NCI-H2227 (cell line): Measurements from ENCODE around the gene MIEN1.
A peak's percentile ranks its signal among the peaks of the same experiment; 100 is the strongest.
"Not testable (repeated sequence)": the region's sequence is repeated elsewhere in the genome, so short reads cannot be mapped to it uniquely, and the experiment has no call there.

Experiments
- DNase-seq: peaks from one replicate; lab custom pipeline; 2025; ENCODE audit not compliant: unreplicated experiment; lab: John Stamatoyannopoulos, UW

MIEN1 gene, protein sequence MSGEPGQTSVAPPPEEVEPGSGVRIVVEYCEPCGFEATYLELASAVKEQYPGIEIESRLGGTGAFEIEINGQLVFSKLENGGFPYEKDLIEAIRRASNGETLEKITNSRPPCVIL

GRCh38 chr17:39730095-39730921, at the start of gene MIEN1:
MIEN1 (minus strand) TSS chr17:39730532; CDS start chr17:39730495, 37 bp downstream.
- DNase-seq = peak; percentile 93

GRCh38 chr17:39777534-39778365, 47.4 kb upstream of the MIEN1 start:
- DNase-seq = no peak

DNA sequence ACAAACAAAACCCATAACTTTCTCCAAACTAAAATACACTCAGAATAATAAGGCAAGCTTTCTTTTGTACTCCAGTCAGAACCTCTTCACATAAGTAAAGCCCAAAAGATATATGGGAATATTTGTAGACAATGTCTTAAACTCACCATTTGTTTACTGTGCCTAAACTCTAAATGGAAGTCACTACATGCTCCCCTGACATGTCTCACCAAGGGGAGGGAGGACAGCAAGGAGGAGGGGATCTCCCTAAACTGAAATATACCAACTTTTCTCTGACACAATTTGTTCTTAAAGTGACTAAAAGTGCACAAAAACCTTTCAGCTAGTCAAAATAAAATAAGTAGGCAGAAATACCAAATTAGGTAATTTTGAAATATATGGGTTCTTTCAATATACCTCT, 45.9 kb upstream of the MIEN1 start:
- DNase-seq = no peak

DNA sequence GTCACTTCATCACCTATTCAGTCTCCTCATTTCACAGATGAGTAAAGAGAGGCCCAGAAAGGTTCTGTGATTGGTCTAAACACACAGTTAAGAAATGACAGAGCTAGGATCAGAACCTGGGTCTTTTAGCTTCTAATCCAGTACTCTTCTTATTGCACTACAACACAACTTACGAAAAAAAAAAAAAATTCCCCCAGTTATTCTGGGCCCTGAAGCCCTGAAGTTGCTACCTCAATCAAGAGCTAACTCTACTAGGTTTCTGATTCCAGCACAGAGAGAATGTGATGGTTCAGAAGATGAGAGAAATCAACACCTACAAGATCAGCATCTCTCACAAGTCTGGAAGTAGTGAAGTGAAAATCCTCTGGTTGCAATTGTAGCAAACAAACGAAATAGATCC, 44.7 kb upstream of the MIEN1 start:
- no peak for DNase-seq

- no peak for DNase-seq
Observed at GRCh38 chr17:39774047-39774446, 43.7 kb upstream of the MIEN1 start.

DNA sequence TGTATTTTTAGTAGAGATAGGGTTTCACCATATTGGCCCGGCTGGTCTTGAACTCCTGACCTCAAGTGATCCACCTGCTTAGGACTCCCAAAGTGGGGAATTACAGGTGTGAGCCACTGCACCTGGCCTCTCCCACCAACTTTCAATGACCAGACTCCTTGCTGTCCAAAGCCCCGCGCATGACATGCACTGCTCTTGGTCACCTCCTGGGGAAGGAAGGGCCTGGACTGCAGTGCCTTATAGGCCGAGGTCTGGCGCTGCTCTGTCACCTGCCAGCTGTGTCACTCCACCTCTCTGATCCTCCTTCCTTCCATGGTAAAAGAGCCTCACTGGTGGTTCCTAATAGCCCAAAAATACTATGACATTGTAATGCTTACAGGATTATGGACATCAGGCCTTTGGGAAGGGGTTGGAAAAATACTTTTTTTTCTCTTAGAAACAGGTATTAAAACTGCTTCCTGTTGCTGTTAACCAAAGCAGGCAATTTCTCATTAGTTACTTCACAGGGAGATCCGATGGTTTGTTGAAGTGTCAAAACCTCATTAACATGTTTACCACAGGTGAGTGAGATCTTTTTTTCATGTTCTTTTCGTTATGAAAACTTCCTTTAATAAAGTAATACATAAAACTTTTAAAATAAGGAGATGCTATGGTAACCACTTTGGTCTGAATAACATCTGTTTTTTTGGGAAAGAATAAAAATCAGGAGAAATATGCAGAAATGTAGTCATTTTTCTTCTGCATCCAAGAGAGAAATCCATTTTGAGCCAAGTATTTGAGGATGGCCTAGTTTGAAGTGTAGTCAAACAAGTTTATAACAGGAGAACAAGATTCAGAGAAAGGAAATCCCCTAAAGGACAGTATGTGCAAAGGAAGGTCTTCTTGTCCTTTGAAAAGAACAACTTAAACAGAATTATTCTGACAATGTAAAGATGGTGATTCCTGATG, 42.9 kb upstream of the MIEN1 start:
- no peak for DNase-seq

DNA sequence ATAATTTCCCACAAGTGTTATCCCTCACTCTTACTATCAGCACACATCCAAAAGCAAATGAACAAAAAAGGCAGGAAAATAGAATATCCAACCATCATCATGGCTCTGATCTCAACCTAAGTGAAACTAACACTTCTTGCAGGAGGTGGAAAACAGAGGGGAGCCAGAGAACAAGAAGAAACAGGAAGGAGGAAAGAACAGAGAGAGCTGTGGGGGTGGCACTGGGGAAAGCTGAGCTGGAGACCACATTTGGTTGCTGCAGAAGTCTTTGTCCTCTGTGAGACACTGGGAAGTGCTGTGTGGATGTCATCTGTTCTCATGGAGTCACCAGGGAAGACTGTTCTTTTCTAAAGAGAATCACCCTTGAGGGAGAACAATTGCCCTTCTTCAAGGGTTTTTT, 42.1 kb upstream of the MIEN1 start:
- no peak for DNase-seq

DNA sequence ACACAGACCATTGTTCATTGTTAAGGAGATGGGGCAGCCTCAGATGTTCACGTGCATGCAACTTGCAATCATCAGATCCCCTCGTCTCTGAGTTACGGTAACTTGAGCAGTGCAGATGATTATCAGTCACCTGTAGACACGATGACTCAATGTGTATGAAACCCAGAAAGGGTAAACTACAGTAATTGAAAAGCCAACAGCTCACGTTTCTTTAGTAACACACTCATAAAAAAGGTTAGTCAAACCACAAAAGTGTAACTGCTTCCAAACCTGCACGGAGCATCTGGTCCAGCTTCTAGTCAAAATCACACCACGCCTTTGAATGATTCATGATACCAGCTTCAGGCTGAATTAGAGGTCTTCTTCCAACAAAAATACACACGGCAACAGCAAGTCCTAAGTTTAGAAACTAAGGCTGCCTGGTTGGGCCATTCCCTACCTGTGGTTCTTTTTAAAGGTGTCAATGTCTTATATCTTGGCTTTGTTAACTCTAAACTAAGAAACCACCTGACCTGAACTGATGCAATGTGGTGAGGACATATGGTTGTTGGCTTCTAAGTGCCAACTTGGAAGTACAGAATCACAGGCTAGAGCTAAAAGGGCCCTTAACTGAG, 39.7 kb upstream of the MIEN1 start:
- no peak for DNase-seq

DNA sequence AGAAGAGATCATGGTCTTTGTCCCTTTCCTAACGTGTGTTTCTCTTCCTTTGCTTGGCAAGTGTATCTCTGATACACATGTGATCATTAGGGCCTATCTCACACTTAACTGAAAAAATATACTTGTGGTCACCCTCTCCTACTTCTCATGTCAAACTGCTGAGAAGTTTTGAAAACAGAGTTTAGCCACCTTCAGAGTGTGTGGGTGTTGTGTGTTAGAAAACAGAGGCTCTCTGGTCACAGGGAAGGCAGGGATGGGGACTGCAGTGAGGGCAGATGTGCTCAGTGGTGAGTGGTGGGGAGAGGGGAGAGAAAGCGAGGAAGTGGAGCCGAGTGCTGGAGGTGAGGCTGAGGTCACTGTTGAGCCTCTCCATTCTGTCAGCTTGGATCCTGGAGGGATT, 36.8 kb upstream of the MIEN1 start:
- no peak for DNase-seq

- no peak for DNase-seq
Observed at GRCh38 chr17:39765766-39766165, 35.4 kb upstream of the MIEN1 start.

DNA sequence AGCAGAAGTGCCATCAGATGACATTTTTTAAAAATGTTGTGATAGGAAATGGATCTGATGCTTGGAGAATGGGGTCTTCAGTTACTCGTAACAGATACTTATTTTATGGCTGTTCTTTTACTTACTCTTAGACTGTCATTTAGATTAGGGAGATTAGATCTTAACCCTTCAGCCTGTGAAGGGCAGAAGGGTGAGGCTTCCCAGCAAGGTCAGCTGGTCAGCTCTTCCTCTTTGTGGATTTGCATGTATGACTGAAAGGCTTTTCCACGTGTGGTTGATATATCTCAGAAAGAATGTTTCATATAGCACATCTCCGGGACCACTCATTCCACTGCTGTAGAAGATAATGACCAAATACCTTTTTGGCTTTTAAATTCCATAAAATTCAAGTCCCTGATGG, 34.8 kb upstream of the MIEN1 start:
- DNase-seq = no peak

DNA sequence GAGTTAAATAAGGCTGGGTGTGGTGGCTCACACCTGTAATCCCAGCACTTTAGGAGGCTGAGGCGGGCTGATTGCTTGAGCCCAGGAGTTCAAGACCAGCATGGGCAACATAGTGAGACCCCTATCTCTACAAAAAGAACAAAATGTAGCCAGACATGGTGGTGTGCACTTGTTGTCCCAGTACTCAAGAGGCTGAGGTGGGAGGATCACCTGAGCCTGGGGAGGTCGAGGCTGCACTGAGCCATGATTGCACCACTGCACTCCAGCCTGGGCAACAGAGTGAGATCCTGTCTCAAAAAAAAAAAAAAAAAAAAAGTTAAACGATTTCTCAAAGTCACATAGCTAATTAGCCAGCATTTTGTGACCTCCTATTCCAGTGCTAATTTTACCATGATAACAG, 33.8 kb upstream of the MIEN1 start:
- DNase-seq = not testable (repeated sequence)

DNA sequence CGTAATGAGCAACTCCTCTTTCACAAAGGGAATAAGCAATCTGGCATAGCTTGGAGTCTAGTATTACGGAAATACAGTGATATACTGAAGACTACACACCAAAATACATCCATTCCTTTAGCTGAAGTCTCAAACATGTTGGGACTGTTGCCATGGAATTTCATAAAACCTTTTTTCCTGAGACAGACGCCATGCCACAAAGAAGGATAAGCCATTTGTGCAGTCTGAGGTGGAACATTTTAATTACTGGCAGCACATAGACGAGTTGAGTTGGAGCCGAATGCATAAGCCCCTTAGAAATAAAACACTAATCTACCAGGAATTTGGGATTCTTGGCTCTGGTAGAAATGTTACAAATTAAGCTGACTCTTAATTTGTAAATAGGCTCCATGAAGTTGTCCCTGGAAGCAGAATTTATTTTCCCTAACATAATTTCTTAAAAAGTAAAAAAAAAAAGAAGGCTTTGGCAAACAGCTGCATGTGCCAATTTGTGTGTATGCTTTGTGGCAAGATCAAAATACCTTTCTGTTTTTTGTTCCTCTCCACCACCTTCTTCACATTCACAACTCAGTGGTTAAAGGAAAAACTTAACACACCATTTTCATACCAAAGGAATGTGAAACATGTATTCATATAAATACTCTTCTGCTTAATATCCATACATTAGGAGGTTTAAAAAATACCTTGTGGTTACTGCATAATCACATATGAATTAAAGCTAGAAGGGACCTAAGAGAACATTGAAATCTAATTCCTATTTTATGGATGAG, 32.9 kb upstream of the MIEN1 start:
- DNase-seq = no peak

DNA sequence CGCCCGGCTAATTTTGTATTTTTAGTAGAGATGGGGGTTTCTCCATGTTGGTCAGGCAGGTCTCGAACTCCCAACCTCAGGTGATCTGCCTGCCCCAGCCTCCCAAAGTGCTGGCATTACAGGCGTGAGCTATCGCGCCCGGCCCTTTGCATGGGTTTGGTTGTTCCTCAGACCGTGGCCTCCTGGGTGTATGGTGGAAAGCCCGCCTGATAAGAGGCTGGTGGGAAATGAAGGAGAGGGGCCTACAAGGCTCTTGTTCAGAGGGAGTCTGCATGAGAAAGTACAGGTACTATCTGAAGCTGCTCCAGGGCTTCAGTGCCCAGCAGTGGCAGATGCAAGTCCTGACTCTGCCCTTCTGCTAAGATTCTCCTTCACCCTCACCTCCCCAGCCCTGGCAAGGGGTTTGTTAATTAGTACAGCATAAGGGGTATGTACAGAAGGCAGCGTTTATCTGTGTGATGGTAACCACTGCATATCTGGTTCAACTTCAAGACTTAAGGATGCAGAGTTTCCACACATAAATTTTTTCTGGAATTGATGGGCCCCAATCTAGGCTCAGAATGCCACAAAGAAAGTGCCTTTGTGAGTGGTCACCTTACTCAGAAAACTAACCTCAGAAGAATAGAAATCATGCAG, 31.6 kb upstream of the MIEN1 start:
- no peak for DNase-seq

GRCh38 chr17:39759204-39759603, 28.9 kb upstream of the MIEN1 start:
- no peak for DNase-seq

- no peak for DNase-seq
Observed at GRCh38 chr17:39757931-39758873, 27.9 kb upstream of the MIEN1 start.

DNA sequence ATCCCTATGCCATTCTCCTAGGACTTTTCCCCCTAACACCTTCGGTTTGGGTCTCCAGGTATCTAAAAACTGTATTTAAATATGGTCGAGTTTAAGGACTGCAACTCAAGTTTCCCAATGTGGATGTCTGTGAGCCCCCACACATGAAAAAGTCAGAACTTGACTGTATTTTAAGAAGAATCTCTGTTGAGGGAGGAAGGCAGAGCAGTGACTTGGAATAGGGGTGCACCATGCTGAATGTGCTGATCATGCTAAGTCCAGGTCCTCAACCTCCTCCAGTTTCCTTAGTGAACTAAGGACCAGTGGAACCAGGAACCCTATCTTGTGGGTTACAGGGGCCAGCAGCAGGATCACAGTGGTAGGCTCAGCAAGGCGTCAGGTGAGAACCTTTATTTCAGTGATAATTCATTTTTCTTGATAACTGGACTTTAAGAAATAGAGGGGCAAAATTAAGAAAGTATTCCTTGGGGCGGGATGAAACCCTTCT, 26.9 kb upstream of the MIEN1 start:
- DNase-seq = no peak
